GM12892 (cell line): Measurements from ENCODE around the gene GPR84.

Experiments
- POLR2A ChIP-seq: IDR thresholded peaks from 2 replicates; pipeline ENCODE4 v1.6.1; 2011; ENCODE audit warnings: low read depth, low read length, control low read depth
- POLR2AphosphoS5 ChIP-seq: IDR thresholded peaks from 2 replicates; pipeline ENCODE4 v1.6.1; 2011; ENCODE audit warnings: low read depth, low read length, control low read depth
- TAF1 ChIP-seq: IDR thresholded peaks from 2 replicates; pipeline ENCODE4 v1.6.1; 2011; ENCODE audit warnings: low read depth, mild to moderate bottlenecking, control low read depth, low read length, borderline replicate concordance

DNA sequence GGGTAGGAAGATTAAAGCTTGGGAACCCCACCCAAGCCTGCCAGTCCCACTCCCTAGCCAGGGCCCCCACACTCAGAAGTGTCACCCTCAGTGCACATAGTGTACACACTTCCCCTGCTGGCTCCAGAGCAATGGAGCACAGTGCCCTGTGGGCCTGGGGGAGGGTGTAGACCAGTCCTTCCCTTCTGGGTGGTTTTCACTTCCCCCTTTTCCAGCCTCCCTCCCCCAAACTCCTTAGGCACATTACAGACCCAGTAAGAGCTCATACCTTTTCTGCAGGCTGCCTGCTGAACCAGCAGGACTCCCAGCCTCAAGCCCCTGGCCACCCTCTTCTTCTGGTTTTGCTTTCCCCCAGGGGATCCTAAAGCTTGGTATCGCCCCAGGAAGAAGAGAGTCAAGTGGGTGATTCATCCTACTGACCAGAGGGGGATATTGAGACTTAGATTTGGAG is 20.3 kb upstream of the GPR84 start, which contains the start of gene ZNF385A:
- TF ChIP-seq POLR2A (no peak), POLR2AphosphoS5 (no peak), TAF1 (no peak)
